HG02623 (cell line): ENCODE measurements around the gene COL25A1.
"Not testable (repeated sequence)": the region's sequence is repeated elsewhere in the genome, so short reads cannot be mapped to it uniquely, and the experiment has no call there.

Experiments
- ATAC-seq: cut with Tn5 transposase; IDR thresholded peaks from one replicate; pipeline ENCODE4 v1.9.1; 2021; ENCODE audit warnings: moderate library complexity; ENCODE audit not compliant: unreplicated experiment

Gene COL25A1

GRCh38 chr4:108972613-108973283 is 329.7 kb downstream of the COL25A1 start:
- no peak for ATAC-seq

DNA sequence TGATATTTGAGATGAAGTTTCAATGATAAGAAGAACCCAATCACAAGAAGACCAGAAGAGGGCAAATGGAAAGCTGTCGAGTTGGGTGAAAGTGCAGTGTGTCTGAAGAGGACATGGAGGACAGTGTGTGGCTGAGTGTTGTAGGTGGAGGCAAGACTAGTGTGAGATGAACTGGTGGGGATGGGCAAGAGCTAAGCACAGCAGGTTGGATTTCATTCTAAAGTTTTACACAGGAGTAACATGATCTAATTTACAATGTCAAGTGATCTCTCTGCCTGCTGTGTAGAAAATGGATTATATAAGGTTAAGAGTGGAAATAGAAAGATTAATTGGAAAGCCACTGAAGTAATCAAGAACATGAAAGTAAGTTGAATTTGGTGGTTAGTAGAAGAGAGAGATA is 331.0 kb downstream of the COL25A1 start:
- no peak for ATAC-seq

DNA sequence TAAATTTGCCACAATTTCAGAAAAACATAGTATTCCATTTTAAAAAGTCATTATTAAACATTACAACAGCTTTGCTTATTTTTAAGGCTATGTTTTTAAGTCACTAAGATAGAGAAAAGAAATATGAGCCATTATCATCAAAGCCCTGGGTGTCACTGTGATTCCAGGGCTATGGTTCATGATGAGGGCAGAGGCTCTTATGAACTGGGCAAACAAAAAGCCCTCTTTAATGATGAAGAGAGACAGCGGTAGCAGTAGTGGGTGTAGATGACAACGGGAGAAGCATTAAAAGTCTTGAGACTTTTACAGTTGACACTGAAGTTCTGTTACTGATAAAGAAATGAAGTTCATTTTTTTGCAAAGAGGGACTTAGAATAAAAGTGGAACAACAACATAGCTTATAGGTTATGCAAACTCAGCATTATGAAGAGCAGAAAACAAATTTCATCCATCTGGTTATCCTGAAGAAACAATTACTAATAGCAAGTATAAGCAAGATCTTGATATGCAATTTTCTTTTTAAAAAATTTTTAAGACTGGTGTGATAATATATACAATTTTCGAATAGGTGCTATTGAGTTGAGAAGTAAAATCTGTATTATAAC is 336.9 kb downstream of the COL25A1 start:
- ATAC-seq, result no peak

DNA sequence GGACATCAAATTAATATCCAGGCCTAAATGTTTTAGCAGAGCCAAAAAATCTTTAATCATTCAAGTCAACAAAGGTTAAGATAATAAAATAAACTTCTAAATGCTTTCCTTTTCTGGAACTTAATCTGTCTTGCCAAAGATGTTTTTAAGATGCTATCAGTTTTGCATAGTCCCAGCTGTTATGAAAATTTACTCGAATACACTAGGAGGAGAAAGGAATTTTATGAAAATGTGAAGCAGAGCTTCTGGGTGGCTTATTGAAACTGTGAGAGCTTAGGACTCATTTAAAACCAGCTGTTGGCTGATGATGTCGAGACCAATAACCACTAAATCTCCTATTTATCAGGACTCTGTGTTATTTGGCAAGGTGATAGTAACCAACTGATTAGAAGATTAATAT is 337.4 kb downstream of the COL25A1 start:
- no peak for ATAC-seq

- ATAC-seq, result no peak
Observed at GRCh38 chr4:108963910-108964309, 338.5 kb downstream of the COL25A1 start.

GRCh38 chr4:108959491-108959890 is 343.0 kb downstream of the COL25A1 start:
- no peak for ATAC-seq

GRCh38 chr4:108954880-108955279 is 347.6 kb downstream of the COL25A1 start:
- ATAC-seq, result no peak

DNA sequence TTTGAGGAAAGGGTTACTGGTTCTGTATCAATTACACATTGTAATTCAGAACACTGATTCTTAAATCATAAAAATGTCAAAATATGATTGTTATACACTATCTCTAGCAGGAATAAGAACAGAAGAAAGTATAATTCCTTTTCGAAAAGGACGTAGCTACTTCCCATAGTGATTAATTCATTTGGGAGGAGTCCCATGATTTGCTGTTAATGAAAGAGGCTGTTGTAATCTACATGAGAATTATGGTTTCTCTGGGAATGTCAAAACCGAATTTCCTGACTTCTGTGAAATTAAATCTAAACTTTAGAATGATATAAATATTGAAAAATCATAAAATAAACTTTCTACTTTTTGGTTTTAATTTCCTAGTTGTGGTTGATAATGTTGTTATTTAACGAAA is 348.5 kb downstream of the COL25A1 start:
- ATAC-seq, result no peak

DNA sequence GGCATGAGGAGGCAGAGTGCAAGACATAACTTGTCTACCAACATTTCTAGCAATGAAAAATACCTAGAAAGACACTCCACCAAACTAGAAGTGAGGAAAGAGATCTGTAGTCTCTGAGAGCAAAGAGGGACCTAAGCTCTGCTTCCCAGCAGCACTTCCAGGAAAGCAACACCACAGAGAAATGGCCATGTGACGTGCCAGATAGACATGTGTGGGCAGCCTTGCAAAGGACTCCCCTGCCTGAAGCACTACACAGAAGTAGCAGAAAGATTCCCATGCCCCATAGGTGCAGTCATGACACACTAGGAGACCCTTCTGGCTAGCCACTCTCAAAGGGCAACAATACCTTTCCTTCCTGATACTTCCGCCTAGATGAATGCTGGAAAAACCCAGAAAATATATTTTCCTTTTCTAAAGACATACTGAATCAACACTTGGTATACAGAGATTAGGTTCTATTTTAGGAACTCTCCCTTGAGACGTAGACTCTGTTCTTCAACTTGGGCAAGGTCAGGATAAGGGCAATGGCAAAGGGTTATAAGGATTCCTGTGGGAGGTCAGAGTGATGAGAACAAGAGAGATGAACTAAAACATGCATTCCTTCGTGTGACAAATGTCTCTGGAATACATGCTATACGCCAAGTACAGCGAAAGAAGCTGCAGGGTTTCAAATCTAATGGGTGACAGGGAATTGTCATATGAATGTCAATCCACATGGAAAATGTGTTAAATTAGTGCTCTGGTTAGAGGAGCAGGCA is 352.1 kb downstream of the COL25A1 start:
- no peak for ATAC-seq

DNA sequence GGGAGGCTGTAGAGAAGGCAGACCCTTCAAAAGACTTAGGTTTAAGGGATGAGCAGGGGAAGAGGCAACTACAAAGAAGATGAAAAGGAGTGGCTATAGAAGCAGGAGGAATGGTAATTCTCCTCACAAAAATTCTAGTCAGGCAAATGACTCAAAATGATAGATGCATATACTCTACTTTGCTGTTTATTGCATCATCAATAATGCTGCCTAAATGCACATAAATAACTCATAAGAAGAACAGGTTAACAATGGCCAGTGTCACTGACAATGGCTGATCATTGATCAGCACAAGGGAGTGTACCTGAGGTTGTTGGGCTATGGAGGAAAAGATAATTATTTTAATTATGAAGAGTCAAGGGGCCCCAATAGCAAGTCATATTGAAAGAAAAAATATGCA is 354.9 kb downstream of the COL25A1 start:
- ATAC-seq, result no peak

- ATAC-seq, result no peak
Observed at GRCh38 chr4:108946237-108946636, 356.2 kb downstream of the COL25A1 start.

DNA sequence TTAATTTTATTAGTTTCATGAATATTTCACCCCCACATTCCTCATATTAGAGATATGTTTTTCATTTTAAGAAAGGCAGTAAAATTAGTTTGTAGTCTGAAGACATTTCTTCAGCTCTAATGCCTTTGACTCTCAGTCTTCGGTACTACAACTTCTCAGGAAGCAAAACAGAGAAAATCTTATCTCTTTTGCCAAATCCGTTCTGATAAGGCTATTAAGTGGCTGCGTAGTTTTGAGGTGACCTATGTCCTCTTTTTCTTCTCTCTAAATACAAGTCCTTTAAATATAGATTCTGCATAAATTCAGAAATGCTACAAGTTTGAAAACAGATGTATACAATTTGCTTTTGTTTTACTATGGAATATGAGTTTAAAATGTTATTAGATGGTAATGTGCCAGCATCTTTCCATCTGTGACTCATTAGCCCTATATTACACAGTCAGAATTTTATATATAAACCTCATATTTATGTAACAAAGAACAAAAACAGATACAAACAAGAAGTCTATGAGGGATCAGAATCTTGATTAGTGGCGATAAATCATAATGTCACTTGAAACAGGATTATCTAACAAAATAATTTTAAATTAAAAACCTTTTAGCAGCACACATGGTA is 358.4 kb downstream of the COL25A1 start:
- ATAC-seq, result no peak

GRCh38 chr4:108943371-108943770 is 359.1 kb downstream of the COL25A1 start:
- ATAC-seq, result no peak

GRCh38 chr4:108941904-108942430 is 360.5 kb downstream of the COL25A1 start:
- ATAC-seq, result no peak

GRCh38 chr4:108940634-108941033 is 361.8 kb downstream of the COL25A1 start:
- no peak for ATAC-seq

DNA sequence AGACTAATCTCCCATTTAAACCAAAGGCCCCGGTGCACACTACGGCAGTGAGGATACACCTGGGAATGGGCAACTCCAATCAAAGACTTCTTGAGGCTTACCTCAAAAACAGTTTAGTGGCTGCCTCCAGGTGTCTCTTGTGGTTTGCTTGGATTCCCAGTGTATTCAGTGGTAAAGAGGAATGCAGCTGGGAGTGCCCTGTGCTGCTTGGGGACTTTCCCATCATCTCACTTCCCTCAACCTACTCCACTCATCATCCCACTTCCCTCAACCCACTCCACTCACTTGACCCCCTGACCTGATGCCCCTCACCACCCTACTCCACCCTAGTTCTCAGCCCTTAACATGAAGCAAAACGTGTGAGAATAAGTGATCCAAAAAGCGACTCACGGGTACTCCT is 362.3 kb downstream of the COL25A1 start:
- ATAC-seq, result no peak

DNA sequence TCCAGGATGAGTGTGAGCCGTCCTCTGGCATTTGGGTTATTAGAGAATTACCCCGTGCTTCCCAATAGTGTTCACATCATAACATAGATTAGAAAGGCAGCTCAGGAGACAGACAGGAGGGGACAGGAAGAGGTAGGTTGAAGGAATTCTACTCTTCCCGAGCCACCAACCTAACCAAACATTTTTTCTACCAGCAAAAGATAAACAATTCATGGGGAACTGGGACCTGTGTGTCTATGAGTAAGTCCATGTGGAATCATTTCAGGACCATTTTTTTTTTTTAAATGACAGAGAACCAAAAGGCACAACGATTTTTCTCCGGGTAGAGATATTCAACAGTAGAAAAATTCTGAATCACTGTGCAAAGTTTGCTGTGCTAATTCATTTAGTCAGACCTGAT is 365.4 kb downstream of the COL25A1 start:
- no peak for ATAC-seq

- not testable (repeated sequence) for ATAC-seq
Observed at GRCh38 chr4:108933925-108934324, 368.5 kb downstream of the COL25A1 start.

GRCh38 chr4:108933046-108933445 is 369.4 kb downstream of the COL25A1 start:
- no peak for ATAC-seq

DNA sequence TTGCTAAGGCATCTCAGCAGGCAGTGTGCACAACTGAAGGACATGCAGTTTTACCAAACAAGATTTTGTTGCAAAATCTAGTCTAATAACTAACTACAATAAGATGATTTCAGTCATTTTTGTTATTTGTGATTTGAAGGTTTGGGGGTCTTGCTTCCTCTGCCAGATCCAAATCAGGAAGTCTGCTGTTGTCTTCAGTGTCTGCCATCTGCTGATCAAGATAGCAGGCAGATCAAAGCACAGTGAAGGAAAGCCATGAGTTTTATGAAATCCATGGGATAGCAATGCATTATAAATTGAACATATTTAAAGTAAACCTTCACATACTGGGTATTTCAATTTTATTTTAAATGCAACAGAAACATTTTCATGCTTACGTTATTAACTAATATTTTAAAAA is 370.5 kb downstream of the COL25A1 start:
- ATAC-seq, result no peak

DNA sequence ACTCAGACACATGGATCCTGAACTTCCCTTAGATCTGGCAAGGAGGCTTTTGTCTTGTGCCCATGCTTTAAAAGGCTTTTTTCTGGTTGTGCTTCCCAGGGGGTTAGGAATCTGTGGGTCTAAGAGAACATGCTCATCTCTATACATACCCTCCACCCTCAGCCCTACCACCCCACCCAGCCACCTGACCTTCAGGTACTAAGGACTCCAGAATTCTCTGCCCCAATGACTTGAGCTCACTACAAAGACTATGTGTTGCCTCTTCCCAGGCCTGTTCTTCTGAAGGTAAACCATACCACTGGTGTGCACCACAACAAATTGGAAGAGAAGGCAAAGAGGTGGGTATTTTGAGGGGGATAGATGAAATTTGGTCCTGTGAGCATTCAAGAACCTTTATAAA is 372.3 kb downstream of the COL25A1 start:
- ATAC-seq, result no peak

- no peak for ATAC-seq
Observed at GRCh38 chr4:108926781-108927180, 375.7 kb downstream of the COL25A1 start.
